Spleen (tissue), 7 donors: Measurements from ENCODE around the gene UNC13C.

Source experiments
- POLR2AphosphoS5 ChIP-seq, 3 donors: sonication (generic); formaldehyde crosslinking; IDR thresholded peaks; one replicate each; pipeline ENCODE4 v1.5.1; 2017; ENCODE audit warnings: antibody characterized with exemption in 3 of 3
- TF ChIP-seq, protein P1 (sequence below), 11 experiments: fragments of 200-600 bp in 7 of 11; fragments of 450-650 bp in 4 of 11; sonication (generic) in 4 of 11; IDR thresholded peaks in 8 of 11; conservative IDR thresholded peaks in 3 of 11; 1 replicate in 7 of 11; 2 replicates in 4 of 11; pipeline versions ENCODE4 v1.4.0 to v1.8.0; 2016 to 2021; ENCODE audit warnings: antibody characterized with exemption in 11 of 11, inconsistent platforms in 4 of 11, mild to moderate bottlenecking in 1 of 11
- donor health status: DM: no; HTN: no; CAD: no; lungs with moderate emphysema.
- donor health status: DM: no; HTN: no; CAD: no.
- donor health status: DM: no; HTN: no; CAD: no.

DNA sequence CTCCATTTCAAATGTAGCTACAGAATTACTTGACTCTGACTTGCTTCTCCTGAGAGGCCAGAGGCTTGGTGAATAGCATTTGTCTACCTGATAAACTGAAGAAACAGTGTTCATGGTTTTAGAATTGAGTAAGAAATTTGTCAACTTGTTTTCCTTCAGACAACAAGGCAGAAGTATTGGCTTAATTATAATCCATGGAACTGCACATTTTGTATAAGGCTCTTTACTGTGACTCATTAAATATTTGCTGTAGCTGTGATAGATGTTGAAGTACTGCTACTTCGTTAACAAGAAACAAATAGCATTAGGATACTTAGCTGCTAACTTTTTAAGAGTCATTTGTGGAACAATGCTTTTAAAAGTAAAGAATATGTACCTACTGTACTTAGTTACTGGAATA lies 4.6 kb downstream of the UNC13C start:
- TF ChIP-seq, protein P1, sequence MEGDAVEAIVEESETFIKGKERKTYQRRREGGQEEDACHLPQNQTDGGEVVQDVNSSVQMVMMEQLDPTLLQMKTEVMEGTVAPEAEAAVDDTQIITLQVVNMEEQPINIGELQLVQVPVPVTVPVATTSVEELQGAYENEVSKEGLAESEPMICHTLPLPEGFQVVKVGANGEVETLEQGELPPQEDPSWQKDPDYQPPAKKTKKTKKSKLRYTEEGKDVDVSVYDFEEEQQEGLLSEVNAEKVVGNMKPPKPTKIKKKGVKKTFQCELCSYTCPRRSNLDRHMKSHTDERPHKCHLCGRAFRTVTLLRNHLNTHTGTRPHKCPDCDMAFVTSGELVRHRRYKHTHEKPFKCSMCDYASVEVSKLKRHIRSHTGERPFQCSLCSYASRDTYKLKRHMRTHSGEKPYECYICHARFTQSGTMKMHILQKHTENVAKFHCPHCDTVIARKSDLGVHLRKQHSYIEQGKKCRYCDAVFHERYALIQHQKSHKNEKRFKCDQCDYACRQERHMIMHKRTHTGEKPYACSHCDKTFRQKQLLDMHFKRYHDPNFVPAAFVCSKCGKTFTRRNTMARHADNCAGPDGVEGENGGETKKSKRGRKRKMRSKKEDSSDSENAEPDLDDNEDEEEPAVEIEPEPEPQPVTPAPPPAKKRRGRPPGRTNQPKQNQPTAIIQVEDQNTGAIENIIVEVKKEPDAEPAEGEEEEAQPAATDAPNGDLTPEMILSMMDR (IDR thresholded peaks at IDR 0.05 in 8 of 11, conservative IDR thresholded peaks at IDR 0.05 in 3 of 11) = no peak
- no peak for TF ChIP-seq POLR2AphosphoS5 (IDR thresholded peaks at IDR 0.05)
